Measurements from ENCODE around the gene RNF220.
A peak's percentile ranks its signal among the peaks of the same experiment; 100 is the strongest.

RNF220 gene

GRCh38 chr1:44590475-44590874, 185.4 kb downstream of the RNF220 start:
- DNase-seq = no peak

- no peak for DNase-seq
These were observed 186.3 kb downstream of the RNF220 start for GRCh38 chr1:44591381-44591780.

- DNase-seq = no peak
These were observed 187.4 kb downstream of the RNF220 start for GRCh38 chr1:44592208-44593145.

GRCh38 chr1:44594353-44594752, 189.3 kb downstream of the RNF220 start:
- no peak for DNase-seq

GRCh38 chr1:44594871-44595735, 190.0 kb downstream of the RNF220 start:
- DNase-seq = peak; percentile 85

GRCh38 chr1:44596511-44596910, 191.5 kb downstream of the RNF220 start:
- DNase-seq = no peak

- no peak for DNase-seq
These were observed 193.1 kb downstream of the RNF220 start for GRCh38 chr1:44598167-44598566.

- DNase-seq = peak; percentile 22
These were observed 197.9 kb downstream of the RNF220 start for GRCh38 chr1:44602634-44603628.

GRCh38 chr1:44603718-44604117, 198.7 kb downstream of the RNF220 start:
- peak; percentile 61 for DNase-seq

- DNase-seq = no peak
These were observed 199.3 kb downstream of the RNF220 start for GRCh38 chr1:44604157-44604955.

- DNase-seq = no peak
These were observed 201.0 kb downstream of the RNF220 start for GRCh38 chr1:44605914-44606615.

GRCh38 chr1:44606701-44607281, 201.7 kb downstream of the RNF220 start:
- no peak for DNase-seq

- peak; percentile 41 for DNase-seq
These were observed 203.1 kb downstream of the RNF220 start for GRCh38 chr1:44608141-44608540.

GRCh38 chr1:44609412-44609767, 204.3 kb downstream of the RNF220 start:
- peak; percentile 57 for DNase-seq

- no peak for DNase-seq
These were observed 204.9 kb downstream of the RNF220 start for GRCh38 chr1:44609768-44610526.

- no peak for DNase-seq
These were observed 205.6 kb downstream of the RNF220 start for GRCh38 chr1:44610527-44611148.

- DNase-seq = no peak
These were observed 206.4 kb downstream of the RNF220 start for GRCh38 chr1:44611419-44611818.

- DNase-seq = no peak
These were observed 206.8 kb downstream of the RNF220 start for GRCh38 chr1:44611866-44612265.

GRCh38 chr1:44613941-44614340, 208.9 kb downstream of the RNF220 start:
- no peak for DNase-seq
